ENCODE data around the gene TSPAN5.

DNA sequence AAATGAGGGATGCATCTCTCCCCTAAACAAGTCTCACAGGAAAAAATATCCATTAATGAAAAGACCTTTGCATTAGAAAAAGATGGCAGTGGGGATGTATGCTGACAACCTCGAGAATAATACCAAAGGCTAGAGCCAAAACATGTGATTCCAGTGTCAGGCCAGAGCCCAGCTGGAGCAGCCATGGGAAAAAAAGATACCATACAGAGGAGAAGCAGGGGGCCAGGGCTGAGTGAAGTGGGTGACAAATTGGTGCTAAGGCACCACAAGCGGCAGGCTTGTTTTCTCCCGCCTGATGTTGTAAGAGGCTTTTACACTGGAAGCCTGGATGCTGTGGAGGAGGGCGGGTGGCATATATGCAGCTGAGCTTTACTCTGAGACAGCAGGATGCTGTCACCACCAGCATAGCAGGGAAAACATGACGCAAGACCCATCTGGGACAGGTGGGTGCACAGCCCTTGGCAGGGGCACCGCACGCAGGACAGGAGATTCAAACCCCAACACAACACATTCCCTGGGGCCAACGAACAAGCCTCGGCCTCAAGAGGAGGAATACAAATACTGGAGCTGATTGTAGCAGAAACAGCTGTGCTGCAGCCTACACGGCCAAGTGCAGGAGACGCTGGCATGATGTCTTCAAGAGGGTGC, 91.9 kb downstream of the TSPAN5 start:
- TF ChIP-seq, protein P1, sequence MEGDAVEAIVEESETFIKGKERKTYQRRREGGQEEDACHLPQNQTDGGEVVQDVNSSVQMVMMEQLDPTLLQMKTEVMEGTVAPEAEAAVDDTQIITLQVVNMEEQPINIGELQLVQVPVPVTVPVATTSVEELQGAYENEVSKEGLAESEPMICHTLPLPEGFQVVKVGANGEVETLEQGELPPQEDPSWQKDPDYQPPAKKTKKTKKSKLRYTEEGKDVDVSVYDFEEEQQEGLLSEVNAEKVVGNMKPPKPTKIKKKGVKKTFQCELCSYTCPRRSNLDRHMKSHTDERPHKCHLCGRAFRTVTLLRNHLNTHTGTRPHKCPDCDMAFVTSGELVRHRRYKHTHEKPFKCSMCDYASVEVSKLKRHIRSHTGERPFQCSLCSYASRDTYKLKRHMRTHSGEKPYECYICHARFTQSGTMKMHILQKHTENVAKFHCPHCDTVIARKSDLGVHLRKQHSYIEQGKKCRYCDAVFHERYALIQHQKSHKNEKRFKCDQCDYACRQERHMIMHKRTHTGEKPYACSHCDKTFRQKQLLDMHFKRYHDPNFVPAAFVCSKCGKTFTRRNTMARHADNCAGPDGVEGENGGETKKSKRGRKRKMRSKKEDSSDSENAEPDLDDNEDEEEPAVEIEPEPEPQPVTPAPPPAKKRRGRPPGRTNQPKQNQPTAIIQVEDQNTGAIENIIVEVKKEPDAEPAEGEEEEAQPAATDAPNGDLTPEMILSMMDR (IDR thresholded peaks at IDR 0.05; ENCODE audit: insufficient read depth, low read depth, low read length): no peak
- TF ChIP-seq EZH2 (IDR thresholded peaks at IDR 0.05; ENCODE audit: insufficient read depth, low read length): no peak
